ENCODE results near the gene ATP8A1. TPM values are rescaled to one million over a fixed set of nuclear protein-coding genes. Genes with fewer than 3 reads are reported as not detected.

The ATP8A1 gene
- total RNA-seq, 2 experiments from 2014 or later, result 80.0 to 141 TPM

DNA sequence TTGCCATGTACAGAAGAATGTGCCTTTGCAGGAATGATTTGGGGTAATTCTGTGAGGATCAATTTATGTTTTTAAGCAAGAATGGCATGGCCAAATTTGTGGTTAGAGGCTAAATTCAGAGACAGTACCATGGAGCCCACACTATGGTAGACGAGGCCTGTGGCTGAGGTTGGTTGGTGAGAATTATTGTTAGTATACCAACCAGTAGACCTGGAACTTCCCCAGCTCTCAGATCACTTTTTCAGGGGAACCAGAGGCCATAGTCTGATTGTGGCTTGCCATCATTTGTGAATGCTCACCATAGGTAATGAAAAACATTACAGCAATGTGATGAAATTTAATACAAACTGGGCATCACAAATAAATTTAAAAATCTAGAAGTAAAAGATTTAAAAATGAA lies 203.3 kb downstream of the ATP8A1 start:
- no peak for TF ChIP-seq EZH2phosphoT487 (IDR thresholded peaks at IDR 0.05; ENCODE audit: borderline replicate concordance, low read depth, low read length)
- TF ChIP-seq, protein P1, sequence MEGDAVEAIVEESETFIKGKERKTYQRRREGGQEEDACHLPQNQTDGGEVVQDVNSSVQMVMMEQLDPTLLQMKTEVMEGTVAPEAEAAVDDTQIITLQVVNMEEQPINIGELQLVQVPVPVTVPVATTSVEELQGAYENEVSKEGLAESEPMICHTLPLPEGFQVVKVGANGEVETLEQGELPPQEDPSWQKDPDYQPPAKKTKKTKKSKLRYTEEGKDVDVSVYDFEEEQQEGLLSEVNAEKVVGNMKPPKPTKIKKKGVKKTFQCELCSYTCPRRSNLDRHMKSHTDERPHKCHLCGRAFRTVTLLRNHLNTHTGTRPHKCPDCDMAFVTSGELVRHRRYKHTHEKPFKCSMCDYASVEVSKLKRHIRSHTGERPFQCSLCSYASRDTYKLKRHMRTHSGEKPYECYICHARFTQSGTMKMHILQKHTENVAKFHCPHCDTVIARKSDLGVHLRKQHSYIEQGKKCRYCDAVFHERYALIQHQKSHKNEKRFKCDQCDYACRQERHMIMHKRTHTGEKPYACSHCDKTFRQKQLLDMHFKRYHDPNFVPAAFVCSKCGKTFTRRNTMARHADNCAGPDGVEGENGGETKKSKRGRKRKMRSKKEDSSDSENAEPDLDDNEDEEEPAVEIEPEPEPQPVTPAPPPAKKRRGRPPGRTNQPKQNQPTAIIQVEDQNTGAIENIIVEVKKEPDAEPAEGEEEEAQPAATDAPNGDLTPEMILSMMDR (conservative IDR thresholded peaks at IDR 0.05; ENCODE audit: low read length), result no peak
- CTCF ChIA-PET (ENCODE audit: unreplicated experiment), result no interaction called here
- no peaks in the 10 kb centered on the region for H3K9me3 ChIP-seq (ENCODE audit: low read length)
- no peak overlapping the region for H2AFZ ChIP-seq (ENCODE audit: low read length)
- no peak for DNase-seq (ENCODE audit: low spot score)
- no TSS peak for BruUV-seq (replicated peaks)
- no peak overlapping the region for H3K4me2 ChIP-seq (ENCODE audit: low read length)
- H3K4me1 ChIP-seq (ENCODE audit: insufficient read depth, low read length, poor library complexity, severe bottlenecking), result no peaks in the 10 kb centered on the region
- H3K9me2 ChIP-seq (ENCODE audit: insufficient read depth, low read length), result no peaks in the 10 kb centered on the region
- H3K79me2 ChIP-seq (ENCODE audit: insufficient read depth, low read depth, low read length), result no peaks in the 10 kb centered on the region
- H4K20me1 ChIP-seq (ENCODE audit: insufficient read depth, low read length), result no peaks in the 10 kb centered on the region
- POLR2A ChIA-PET, result no interaction called here
- H3K4me3 ChIP-seq (ENCODE audit: low read depth, low read length, poor library complexity, severe bottlenecking), result no peak overlapping the region
- peaks cover 84% of the 10 kb centered on the region for H3K36me3 ChIP-seq (ENCODE audit: insufficient read depth, low read length)
- intact Hi-C loops (cut with micrococcal nuclease; ENCODE audit: unreplicated experiment), result no loop called here
- H3K27ac ChIP-seq (ENCODE audit: low read depth, low read length, poor library complexity, severe bottlenecking), result no peak overlapping the region

DNA sequence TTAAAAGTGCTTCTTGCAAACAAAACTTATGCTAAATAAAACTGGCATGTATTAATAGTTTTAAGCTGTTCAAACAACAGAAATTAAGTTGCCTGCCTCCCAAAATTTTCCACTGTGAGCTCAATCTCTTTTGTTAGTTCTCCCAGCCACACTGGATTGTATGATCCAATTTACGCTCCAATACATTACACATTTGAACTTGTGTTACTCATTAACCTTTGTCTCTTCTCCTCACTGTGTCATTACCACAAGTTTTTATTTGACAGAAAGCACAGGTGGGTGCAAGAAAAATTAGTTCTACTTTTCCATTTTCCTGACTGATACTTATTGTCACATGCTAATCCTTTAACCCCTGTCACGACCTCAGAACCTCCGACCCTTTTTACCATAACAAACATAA lies 204.1 kb downstream of the ATP8A1 start:
- H3K4me3 ChIP-seq (ENCODE audit: low read depth, low read length, poor library complexity, severe bottlenecking), result no peak overlapping the region
- TF ChIP-seq, protein P1 (conservative IDR thresholded peaks at IDR 0.05; ENCODE audit: low read length), result no peak
- TF ChIP-seq EZH2phosphoT487 (IDR thresholded peaks at IDR 0.05; ENCODE audit: borderline replicate concordance, low read depth, low read length), result no peak
- peaks cover 76% of the 10 kb centered on the region for H3K36me3 ChIP-seq (ENCODE audit: insufficient read depth, low read length)
- H3K9me2 ChIP-seq (ENCODE audit: insufficient read depth, low read length), result no peaks in the 10 kb centered on the region
- H4K20me1 ChIP-seq (ENCODE audit: insufficient read depth, low read length), result no peaks in the 10 kb centered on the region
- H3K79me2 ChIP-seq (ENCODE audit: insufficient read depth, low read depth, low read length), result no peaks in the 10 kb centered on the region
- no peak overlapping the region for H3K4me2 ChIP-seq (ENCODE audit: low read length)
- BruUV-seq (replicated peaks), result TSS peak; percentile 4
- no peak overlapping the region for H2AFZ ChIP-seq (ENCODE audit: low read length)
- no peaks in the 10 kb centered on the region for H3K4me1 ChIP-seq (ENCODE audit: insufficient read depth, low read length, poor library complexity, severe bottlenecking)
- H3K9me3 ChIP-seq (ENCODE audit: low read length), result no peaks in the 10 kb centered on the region
- ChIA-PET POLR2A (no interaction called here), CTCF (ENCODE audit: unreplicated experiment) (interaction anchor here (0.6 kb wide), 1 partner anchor 86 kb away, joined by 3 read pairs; no protein-coding TSS in a partner anchor)
- intact Hi-C loops (cut with micrococcal nuclease; ENCODE audit: unreplicated experiment), result no loop called here
- no peak for DNase-seq (ENCODE audit: low spot score)
- no peak overlapping the region for H3K27ac ChIP-seq (ENCODE audit: low read depth, low read length, poor library complexity, severe bottlenecking)

DNA sequence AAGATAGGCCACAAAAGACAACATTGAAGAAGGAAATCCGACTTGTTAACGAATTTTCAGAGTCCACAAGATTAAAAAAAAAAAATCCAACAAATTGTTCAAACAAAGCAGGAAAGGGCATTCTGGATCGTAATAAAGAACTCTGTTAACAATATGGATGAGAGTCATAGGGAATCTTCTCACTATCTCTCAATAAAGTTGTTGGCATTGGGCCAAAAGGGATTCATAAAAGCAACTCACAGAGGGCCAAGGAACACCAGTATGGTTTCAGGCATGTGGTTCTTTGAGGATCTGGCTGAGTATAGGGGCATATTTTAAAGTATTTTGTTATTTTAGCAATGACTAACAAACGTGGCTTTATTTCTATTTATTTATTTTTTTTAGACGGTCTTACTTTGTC lies 210.1 kb downstream of the ATP8A1 start:
- Histone ChIP-seq H3K9me2 (ENCODE audit: insufficient read depth, low read length) (no peaks in the 10 kb centered on the region), H3K9me3 (ENCODE audit: low read length) (no peaks in the 10 kb centered on the region), H3K4me1 (ENCODE audit: insufficient read depth, low read length, poor library complexity, severe bottlenecking) (no peaks in the 10 kb centered on the region), H2AFZ (ENCODE audit: low read length) (no peak overlapping the region), H3K4me3 (ENCODE audit: low read depth, low read length, poor library complexity, severe bottlenecking) (no peak overlapping the region), H3K79me2 (ENCODE audit: insufficient read depth, low read depth, low read length) (no peaks in the 10 kb centered on the region), H3K4me2 (ENCODE audit: low read length) (no peak overlapping the region), H3K36me3 (ENCODE audit: insufficient read depth, low read length) (peaks cover 82% of the 10 kb centered on the region), H3K27ac (ENCODE audit: low read depth, low read length, poor library complexity, severe bottlenecking) (no peak overlapping the region), H4K20me1 (ENCODE audit: insufficient read depth, low read length) (no peaks in the 10 kb centered on the region)
- no peak for DNase-seq (ENCODE audit: low spot score)
- ChIA-PET POLR2A (no interaction called here), CTCF (ENCODE audit: unreplicated experiment) (no interaction called here)
- intact Hi-C loops (cut with micrococcal nuclease; ENCODE audit: unreplicated experiment), result no loop called here
- TF ChIP-seq, protein P1 (conservative IDR thresholded peaks at IDR 0.05; ENCODE audit: low read length), result no peak
- TF ChIP-seq EZH2phosphoT487 (IDR thresholded peaks at IDR 0.05; ENCODE audit: borderline replicate concordance, low read depth, low read length), result no peak
- BruUV-seq (replicated peaks), result no TSS peak
